HPDE6-E6E7 (cell line): ENCODE data around the gene DNAH9.
A peak's percentile ranks its signal among the peaks of the same experiment; 100 is the strongest.

ENCODE experiments used
- DNase-seq: peaks from one replicate; pipeline ENCODE4 v3.0.0; 2011; ENCODE audit warnings: missing footprints; ENCODE audit errors: extremely low spot score

The DNAH9 gene

GRCh38 chr17:11980813-11981212 lies 382.5 kb downstream of the DNAH9 start:
- no peak for DNase-seq

GRCh38 chr17:11981862-11982261 lies 383.6 kb downstream of the DNAH9 start:
- DNase-seq = no peak

DNA sequence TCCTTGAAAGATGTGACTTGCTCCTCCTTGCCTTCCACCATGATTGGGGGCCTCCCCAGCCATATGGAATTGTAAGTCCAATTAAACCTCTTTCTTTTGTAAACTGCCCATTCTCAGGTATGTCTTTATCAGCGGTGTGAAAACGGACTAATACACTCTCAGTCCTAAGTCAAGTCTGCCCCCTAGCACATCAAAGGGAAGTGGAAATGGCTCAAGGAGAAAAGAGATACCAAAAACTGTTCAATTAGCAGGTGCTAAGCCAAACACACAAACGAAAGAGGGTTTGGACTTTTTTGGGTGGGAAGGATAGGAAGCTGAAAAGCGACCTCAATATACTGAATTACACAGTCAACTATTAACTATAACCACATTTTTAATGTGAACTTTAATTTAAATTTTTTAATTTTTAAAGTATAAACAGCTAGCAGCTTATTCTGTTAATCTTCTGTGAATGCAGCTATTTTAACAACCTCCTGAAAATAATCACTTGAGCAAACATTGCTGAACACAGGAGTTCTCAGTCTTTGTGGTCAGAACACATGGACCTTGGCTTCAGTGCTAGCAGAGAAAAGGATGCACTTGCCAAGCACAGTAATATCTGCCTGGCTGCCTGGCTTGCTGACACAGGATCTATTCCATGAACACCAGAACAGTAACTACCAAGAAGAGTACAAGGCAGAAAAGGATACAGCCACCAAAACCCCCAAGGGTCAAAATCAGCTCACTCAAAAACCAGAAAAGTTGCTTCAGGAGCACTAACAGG lies 388.1 kb downstream of the DNAH9 start:
- DNase-seq = no peak

- no peak for DNase-seq
These were observed 388.7 kb downstream of the DNAH9 start for GRCh38 chr17:11986942-11987329.

- no peak for DNase-seq
These were observed 392.2 kb downstream of the DNAH9 start for GRCh38 chr17:11990363-11990983.

DNA sequence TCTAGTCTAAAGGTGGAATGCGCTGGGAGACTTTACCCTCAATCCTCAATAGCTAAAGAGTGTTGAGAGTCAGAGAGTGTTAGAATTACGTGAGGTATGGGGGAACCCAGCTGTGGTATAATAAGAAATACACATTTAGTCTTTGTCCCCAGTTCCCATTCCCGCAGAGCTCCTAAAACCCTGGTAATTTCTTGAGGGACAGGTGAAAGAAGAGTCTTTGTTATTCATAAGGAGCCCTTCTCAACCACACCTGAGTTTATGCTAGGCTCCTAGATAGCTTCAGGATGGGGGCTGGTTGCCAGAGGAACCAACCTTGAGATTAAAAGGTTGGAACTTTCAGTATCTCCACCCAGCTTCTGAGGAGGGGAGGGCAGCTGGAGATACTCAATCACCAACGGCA lies 393.2 kb downstream of the DNAH9 start:
- no peak for DNase-seq

DNA sequence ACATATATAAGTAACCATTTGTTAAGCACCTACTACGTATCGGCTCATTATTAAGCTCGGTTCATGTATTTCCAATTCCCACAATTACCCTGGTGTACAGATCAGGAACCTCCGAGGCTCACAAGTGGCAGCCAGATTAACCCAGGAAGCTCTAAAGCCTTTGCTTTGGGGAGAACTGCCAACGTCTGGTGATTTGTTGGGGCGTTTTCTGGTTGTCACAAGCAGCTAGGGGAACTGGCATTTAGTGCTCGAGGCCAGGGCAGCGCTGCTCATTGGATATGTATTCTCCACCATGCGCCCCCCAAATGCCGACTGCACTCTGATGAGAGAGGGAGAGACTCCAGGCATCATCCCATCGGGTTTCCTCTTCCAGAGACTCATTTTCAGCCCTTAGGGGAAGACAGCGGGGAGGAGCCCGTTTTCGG lies 398.5 kb downstream of the DNAH9 start:
- peak; percentile 20 for DNase-seq

DNA sequence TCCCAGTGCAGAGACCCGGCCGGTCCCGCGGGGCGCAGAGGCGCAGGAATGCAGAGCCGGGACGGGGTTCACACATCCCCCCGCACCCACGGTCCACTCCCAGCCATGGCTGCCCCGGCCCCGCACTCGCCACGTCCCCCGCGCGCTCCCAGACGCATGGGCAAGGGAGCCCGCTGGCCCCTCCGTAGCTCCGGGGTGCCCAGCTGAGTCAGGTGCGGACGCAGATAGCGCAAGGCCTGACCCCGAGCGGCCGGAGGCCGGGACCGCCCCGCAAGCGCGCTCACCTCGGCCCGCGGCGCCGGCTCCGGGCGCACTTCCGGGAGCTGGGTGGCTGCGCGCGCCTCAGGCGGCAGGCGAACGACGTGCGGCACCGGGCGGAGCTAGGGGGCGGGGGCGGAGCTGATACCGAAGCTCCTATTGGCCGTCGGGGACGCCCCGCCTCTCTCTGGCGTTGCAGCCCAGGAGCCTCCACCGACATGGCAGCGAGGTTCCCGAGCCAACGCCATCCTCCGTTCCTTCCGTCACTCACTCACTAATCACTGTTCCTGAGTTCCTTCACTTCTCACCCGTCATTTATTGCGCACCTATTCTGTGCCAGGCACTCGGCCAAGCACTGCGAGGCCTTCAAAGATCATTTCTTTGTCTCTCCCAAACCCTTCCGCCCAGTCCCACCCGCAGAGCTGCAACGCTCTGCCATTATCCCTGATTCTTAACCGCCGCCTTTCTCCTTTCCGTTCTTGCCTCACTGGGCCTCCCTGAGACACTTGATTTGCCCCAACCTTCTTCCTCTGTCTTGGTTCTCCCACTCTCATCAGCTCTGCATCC lies 399.1 kb downstream of the DNAH9 start, which contains the start of gene ZNF18:
Gene ZNF18 (minus strand): TSS at position 329 of the 825 bp plus-strand sequence. CDS start 4,646 bp downstream, outside the sequence.
- peak; percentile 87 for DNase-seq

- DNase-seq = no peak
These were observed 399.6 kb downstream of the DNAH9 start for GRCh38 chr17:11997972-11998233.

DNA sequence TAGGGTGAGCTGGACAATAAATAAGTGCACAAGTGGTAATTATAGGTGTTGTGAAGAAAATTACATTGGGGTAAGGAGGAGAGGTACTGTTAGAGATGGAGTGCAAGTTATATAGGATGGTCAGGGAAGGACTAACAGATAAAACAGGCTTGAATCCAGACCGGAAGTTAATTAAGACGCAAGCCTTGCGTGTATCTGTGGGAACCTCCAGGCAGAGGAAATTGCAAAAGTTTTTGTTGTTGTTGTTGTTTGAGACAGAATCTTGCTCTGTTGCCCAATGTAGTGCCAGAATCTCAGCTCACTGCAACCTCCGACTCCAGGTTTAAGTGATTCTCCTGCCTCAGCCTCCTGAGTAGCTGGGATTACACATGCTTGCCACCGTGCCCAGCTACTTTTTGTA lies 401.4 kb downstream of the DNAH9 start:
- no peak for DNase-seq

- no peak for DNase-seq
These were observed 409.2 kb downstream of the DNAH9 start for GRCh38 chr17:12007466-12007865.
